IMR-90 (cell line): Measurements from ENCODE around the gene ZNF155. TPM values are rescaled to one million over a fixed set of nuclear protein-coding genes. Genes with fewer than 3 reads are reported as not detected.

Experiments used
- ATAC-seq: fragments of 200-7000 bp; cut with Tn5 transposase; 2 replicates; pipeline ENCODE4 v1.9.1; 2020; ENCODE audit warnings: low read depth, mild to moderate bottlenecking, moderate library complexity
- BruUV-seq: library from RNA; stranded (reverse); fragments of 400-500 nt; replicated peaks from 2 replicates; lab custom pipeline; 2021; lab: Mats Ljungman, UMichigan
- CTCF ChIA-PET: fragments of 300-600 bp; formaldehyde crosslinking; extraction: SDS; loops from one replicate; lab custom pipeline; 2021; ENCODE audit warnings: antibody characterized with exemption; lab: Yijun Ruan, JAX
- POLR2A ChIA-PET: fragments of 300-600 bp; sonication (Branson Sonifier 250); formaldehyde crosslinking; loops from one replicate; lab custom pipeline; 2022; ENCODE audit warnings: antibody characterized with exemption; ENCODE audit not compliant: unreplicated experiment; lab: Charles Lee
- DNase-seq: peaks from one replicate; pipeline ENCODE4 v3.0.0; 2013
- H2AFZ ChIP-seq: replicated peaks from 2 replicates; pipeline ENCODE3; 2013; ENCODE audit warnings: low read length, mild to moderate bottlenecking; ENCODE audit not compliant: poor library complexity
- H2AK5ac ChIP-seq: 2 replicates; pipeline ENCODE4 v1.6.1; 2013; ENCODE audit warnings: low read depth, low read length, inconsistent platforms
- H2AK9ac ChIP-seq: replicated peaks from 2 replicates; pipeline ENCODE3; 2013; ENCODE audit warnings: mild to moderate bottlenecking, low read depth, low read length, moderate library complexity; ENCODE audit not compliant: poor library complexity
- H2BK120ac ChIP-seq: 2 replicates; pipeline ENCODE4 v1.6.1; 2013; ENCODE audit warnings: low read depth, low read length, inconsistent platforms
- H2BK15ac ChIP-seq: 3 replicates; pipeline ENCODE4 v1.6.1; 2013; ENCODE audit warnings: low read depth, low read length, inconsistent platforms
- H2BK20ac ChIP-seq: 2 replicates; pipeline ENCODE4 v1.6.1; 2013; ENCODE audit warnings: low read depth, mild to moderate bottlenecking, inconsistent platforms, low read length, moderate library complexity
- H2BK5ac ChIP-seq: 2 replicates; pipeline ENCODE4 v1.6.1; 2013; ENCODE audit warnings: mild to moderate bottlenecking, low read depth, low read length, inconsistent platforms; ENCODE audit not compliant: poor library complexity, severe bottlenecking
- H3K14ac ChIP-seq: replicated peaks from 2 replicates; pipeline ENCODE4 v1.6.1; 2013; ENCODE audit warnings: low read depth, low read length, inconsistent platforms
- H3K18ac ChIP-seq: 2 replicates; pipeline ENCODE4 v1.6.1; 2013; ENCODE audit warnings: low read depth, low read length, control low read depth
- H3K23ac ChIP-seq: 2 replicates; pipeline ENCODE4 v1.6.1; 2013; ENCODE audit warnings: low read depth, low read length, inconsistent platforms
- H3K27ac ChIP-seq: 2 replicates; pipeline ENCODE4 v1.5.1; 2013; ENCODE audit warnings: mild to moderate bottlenecking, control low read depth, low read length; ENCODE audit not compliant: insufficient read depth
- H3K27me3 ChIP-seq: 2 replicates; pipeline ENCODE4 v1.6.1; 2013; ENCODE audit warnings: low read length; ENCODE audit not compliant: control insufficient read depth, insufficient read depth
- H3K36me3 ChIP-seq: 2 replicates; pipeline ENCODE4 v1.6.1; 2013; ENCODE audit warnings: low read length, mixed read lengths; ENCODE audit not compliant: control insufficient read depth, insufficient read depth
- H3K4ac ChIP-seq: 2 replicates; pipeline ENCODE4 v1.6.1; 2013; ENCODE audit warnings: low read depth, low read length, inconsistent platforms
- H3K4me1 ChIP-seq: 2 replicates; pipeline ENCODE4 v1.6.1; 2013; ENCODE audit warnings: low read length, mixed read lengths; ENCODE audit not compliant: control insufficient read depth, insufficient read depth
- H3K4me2 ChIP-seq: 2 replicates; pipeline ENCODE4 v1.6.1; 2013; ENCODE audit warnings: low read depth, mild to moderate bottlenecking, control low read depth, low read length, moderate library complexity
- H3K4me3 ChIP-seq: 2 replicates; pipeline ENCODE4 v1.5.1; 2013; ENCODE audit warnings: low read depth, mild to moderate bottlenecking, control low read depth, low read length, moderate library complexity; ENCODE audit not compliant: insufficient read depth
- H3K56ac ChIP-seq: 2 replicates; pipeline ENCODE4 v1.6.1; 2013; ENCODE audit warnings: low read length, inconsistent platforms; ENCODE audit not compliant: insufficient read depth; ENCODE audit errors: extremely low read depth
- H3K79me1 ChIP-seq, 2 experiments: 2 replicates each; pipeline ENCODE4 v1.6.1; 2013; ENCODE audit warnings: low read length in 2 of 2, inconsistent platforms in 1 of 2, low read depth in 1 of 2
- H3K9ac ChIP-seq: 2 replicates; pipeline ENCODE4 v1.6.1; 2013; ENCODE audit warnings: low read depth, low read length, control low read depth
- H3K9me1 ChIP-seq: 2 replicates; pipeline ENCODE4 v1.6.1; 2013; ENCODE audit warnings: low read length, inconsistent platforms; ENCODE audit not compliant: insufficient read depth
- H3K9me3 ChIP-seq: 2 replicates; pipeline ENCODE4 v1.6.1; 2013; ENCODE audit warnings: low read length; ENCODE audit not compliant: control insufficient read depth, insufficient read depth
- H4K20me1 ChIP-seq: 2 replicates; pipeline ENCODE4 v1.6.1; 2013; ENCODE audit warnings: low read length, inconsistent platforms; ENCODE audit not compliant: insufficient read depth
- H4K5ac ChIP-seq: 2 replicates; pipeline ENCODE4 v1.6.1; 2013; ENCODE audit warnings: mild to moderate bottlenecking, low read depth, low read length, control low read depth
- H4K8ac ChIP-seq, 2 experiments: 2 replicates each; pipeline ENCODE4 v1.6.1; 2013; ENCODE audit warnings: low read depth in 2 of 2, low read length in 2 of 2, control low read depth in 1 of 2, inconsistent platforms in 1 of 2
- H4K91ac ChIP-seq: 2 replicates; pipeline ENCODE4 v1.6.1; 2013; ENCODE audit warnings: low read depth, low read length, inconsistent platforms; ENCODE audit not compliant: insufficient read depth
- BHLHE40 ChIP-seq: fragments of 150-350 bp; IDR thresholded peaks from 2 replicates; pipeline ENCODE4 v1.6.1; 2016; ENCODE audit warnings: mild to moderate bottlenecking, low read depth, low read length
- CEBPB ChIP-seq: IDR thresholded peaks from 2 replicates; pipeline ENCODE4 v1.6.1; 2012; ENCODE audit warnings: low read depth, low read length, improper control_type of control experiment
- MAFK ChIP-seq: IDR thresholded peaks from 2 replicates; pipeline ENCODE4 v1.6.1; 2012; ENCODE audit warnings: low read depth, low read length, improper control_type of control experiment
- MAZ ChIP-seq: IDR thresholded peaks from 2 replicates; pipeline ENCODE4 v1.6.1; 2012; ENCODE audit warnings: low read depth, mild to moderate bottlenecking, low read length, improper control_type of control experiment, moderate library complexity, borderline replicate concordance
- MXI1 ChIP-seq: IDR thresholded peaks from 2 replicates; pipeline ENCODE4 v1.6.1; 2012; ENCODE audit warnings: low read depth, mild to moderate bottlenecking, low read length, moderate library complexity, borderline replicate concordance
- NFE2L2 ChIP-seq: fragments of 150-350 bp; IDR thresholded peaks from 2 replicates; pipeline ENCODE4 v1.6.1; 2016; ENCODE audit warnings: low read depth, mild to moderate bottlenecking, low read length
- POLR2A ChIP-seq: IDR thresholded peaks from 2 replicates; pipeline ENCODE4 v1.6.1; 2012; ENCODE audit warnings: mild to moderate bottlenecking, low read depth, low read length
- RCOR1 ChIP-seq: IDR thresholded peaks from 2 replicates; pipeline ENCODE4 v1.6.1; 2012; ENCODE audit warnings: mild to moderate bottlenecking, low read length, improper control_type of control experiment; ENCODE audit not compliant: insufficient replicate concordance
- RFX5 ChIP-seq: IDR thresholded peaks from 2 replicates; pipeline ENCODE4 v1.8.0; 2012; ENCODE audit warnings: low read depth, mild to moderate bottlenecking, low read length, moderate library complexity
- SMC3 ChIP-seq: fragments of 150-350 bp; IDR thresholded peaks from 2 replicates; pipeline ENCODE4 v1.6.1; 2016; ENCODE audit warnings: low read depth, mild to moderate bottlenecking, antibody characterized with exemption, low read length, moderate library complexity
- USF2 ChIP-seq: fragments of 150-350 bp; IDR thresholded peaks from 2 replicates; pipeline ENCODE4 v1.6.1; 2017; ENCODE audit warnings: mild to moderate bottlenecking, antibody characterized with exemption, low read length, low read depth
- WGBS, 2 experiments: methylation state at CpG; one replicate each; pipeline versions ENCODE4 v1.1.5 to v1.1.7; 2013; ENCODE audit warnings: missing lambda C conversion rate in 2 of 2; ENCODE audit not compliant: insufficient read length in 1 of 2; ENCODE audit errors: extremely low coverage in 2 of 2; 5-methylcytosine and 5-hydroxymethylcytosine counted together
- dilution Hi-C: fragments of 300-500 bp; cut with HindIII; formaldehyde crosslinking; loops from one replicate; pipeline ENCODE4 v1.14.3; 2018; ENCODE audit warnings: low sequenced_read_pairs; ENCODE audit not compliant: unreplicated experiment
- in situ Hi-C: fragments of 300-500 bp; cut with MboI; formaldehyde crosslinking; loops from 3 replicates; pipeline ENCODE4 v1.14.3; 2019; ENCODE audit warnings: low sequenced_read_pairs, inconsistent platforms, mixed read lengths
- intact Hi-C: fragments of 100-400 bp; cut with micrococcal nuclease; formaldehyde crosslinking; loops from 2 replicates; pipeline ENCODE4 v1.10.0; 2022
- polyA plus RNA-seq, 3 experiments: library from polyadenylated mRNA; depleted of rRNA; stranded (reverse); fragments of >200 nt; gene quantifications; 2 replicates each; pipeline ENCODE4 v1.2.3, GENCODE V29; 2012; ENCODE audit warnings: low replicate concordance in 1 of 3
- total RNA-seq: library from RNA; depleted of rRNA; stranded (reverse); fragments of >200 nt; gene quantifications from 2 replicates; pipeline ENCODE4 v1.2.3, GENCODE V29; 2012
- TF ChIP-seq, protein P1 (sequence below): fragments of 150-350 bp; IDR thresholded peaks from 2 replicates; pipeline ENCODE4 v1.6.1; 2016; ENCODE audit warnings: low read depth, mild to moderate bottlenecking, low read length, moderate library complexity, borderline replicate concordance

Gene ZNF155
- total and polyA plus RNA-seq, 2 of the 4 experiments (the other 2 are of a cell fraction): 3.5 to 9.0 TPM

DNA sequence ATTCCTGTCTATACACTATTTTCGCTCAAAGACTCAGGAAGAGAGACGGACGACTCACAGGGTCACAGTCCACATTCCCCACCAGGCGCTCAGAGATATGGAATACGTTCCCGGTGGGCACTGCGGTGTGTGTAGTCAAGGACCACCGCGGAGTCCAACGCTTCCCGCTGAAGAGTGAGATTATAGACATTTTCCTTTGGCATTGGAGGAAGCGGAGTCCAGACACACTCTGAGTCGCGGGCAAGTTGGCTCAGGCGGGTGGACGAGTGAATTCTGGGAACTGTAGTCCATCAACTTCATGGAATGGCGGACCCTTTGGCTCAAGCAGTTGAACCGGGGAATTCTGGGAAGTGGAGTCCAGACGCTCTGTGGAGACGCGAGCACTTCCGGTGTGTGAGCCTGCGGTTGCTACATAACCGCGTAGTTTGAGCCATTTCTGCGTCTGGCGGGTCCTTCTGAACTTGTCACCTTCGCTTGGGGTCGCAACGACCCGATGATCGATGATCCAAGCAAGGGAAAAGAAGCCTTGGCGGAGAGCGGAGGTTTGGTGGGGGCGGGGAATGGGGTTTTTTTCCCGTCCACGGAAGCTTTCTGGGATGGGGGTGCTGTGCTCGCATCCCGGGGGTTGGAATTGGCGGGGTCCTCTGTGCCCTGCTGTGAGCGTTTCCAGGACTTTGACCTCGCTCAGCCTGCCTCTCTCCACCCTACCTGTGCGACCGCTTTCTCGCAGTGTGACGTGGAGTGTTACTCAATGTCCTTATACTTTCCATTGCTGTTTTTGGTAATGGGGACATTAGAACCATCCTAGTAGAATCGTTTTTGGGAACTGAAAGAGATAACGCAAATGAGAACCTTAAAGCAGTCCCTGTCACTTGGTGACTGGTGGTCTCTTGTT, 18.8 kb downstream of the ZNF155 start, which contains the start of gene ZNF230:
TSS of gene ZNF230 (plus strand) at position 392 of the 895 bp plus-strand sequence. CDS start 4,122 bp downstream, outside the sequence.
- Histone ChIP-seq H3K23ac (peak within 1 kb of the TSS; percentile 85), H3K4ac (peak within 1 kb of the TSS; percentile 90), H3K79me1 (peaks cover 3 to 19% of the 10 kb centered on the region in 2 experiments), H3K9ac (peak within 1 kb of the TSS; percentile 87), H2AK9ac (peak within 1 kb of the TSS; percentile 82), H3K14ac (peak within 1 kb of the TSS; percentile 91), H4K20me1 (no peaks in the 10 kb centered on the region), H3K4me2 (peak within 1 kb of the TSS; percentile 79), H3K9me1 (no peaks in the 10 kb centered on the region), H3K36me3 (peaks cover 6% of the 10 kb centered on the region), H3K56ac (peak within 1 kb of the TSS; percentile 79), H2BK20ac (no peak within 1 kb of the TSS), H2BK120ac (0 out of 2 replicates have a peak within 1 kb of the TSS, but pooled peaks have one; percentile 46), H3K27me3 (no peaks in the 10 kb centered on the region), H2AK5ac (peak within 1 kb of the TSS; percentile 14; the same call in 1 of the 2 replicates), H3K9me3 (peaks cover 3% of the 10 kb centered on the region; the same call in 1 of the 2 replicates), H3K4me1 (peaks cover 2% of the 10 kb centered on the region; the same call in 1 of the 2 replicates), H2BK5ac (peak within 1 kb of the TSS; percentile 74), H3K18ac (peak within 1 kb of the TSS; percentile 58), H4K5ac (peak within 1 kb of the TSS; percentile 85), H4K8ac (peak within 1 kb of the TSS; percentile 82 to 99), H3K4me3 (peak within 1 kb of the TSS; percentile 68), H2BK15ac (peak within 1 kb of the TSS; percentile 57; the same call in 1 of the 3 replicates), H3K27ac (peak within 1 kb of the TSS; percentile 70), H4K91ac (peak within 1 kb of the TSS; percentile 90), H2AFZ (peak within 1 kb of the TSS; percentile 99)
- in situ Hi-C loops (no loop called here), intact Hi-C loops (loop anchor here (2.0 kb wide), 1 partner anchor 68 kb away; the partner anchor contains the start of gene ZNF45), dilution Hi-C loops (no loop called here)
- ChIA-PET POLR2A (no interaction called here), CTCF (interaction anchor here (1.8 kb wide), 1 partner anchor 52 kb away, joined by 4 read pairs; the partner anchor contains the start of gene ZNF221)
- peak; percentile 97 for ATAC-seq
- no TSS peak for BruUV-seq
- DNase-seq: peak; percentile 95
- WGBS, 2 experiments: 0% methylated on average over 12 of the region's 48 CpGs; no CpG with 5 or more reads in 1 of the 2 experiments
- TF ChIP-seq BHLHE40 (no peak), CEBPB (peak; percentile 91), RFX5 (no peak), RCOR1 (no peak), MAFK (no peak), NFE2L2 (no peak), POLR2A (peak; percentile 36; the same call in 1 of the 2 replicates), MXI1 (0 out of 2 replicates have a peak, but pooled peaks have one; percentile 11), USF2 (0 out of 2 replicates have a peak, but pooled peaks have one; percentile 13), MAZ (peak; percentile 21; the same call in 1 of the 2 replicates), SMC3 (no peak)
- TF ChIP-seq, protein P1, sequence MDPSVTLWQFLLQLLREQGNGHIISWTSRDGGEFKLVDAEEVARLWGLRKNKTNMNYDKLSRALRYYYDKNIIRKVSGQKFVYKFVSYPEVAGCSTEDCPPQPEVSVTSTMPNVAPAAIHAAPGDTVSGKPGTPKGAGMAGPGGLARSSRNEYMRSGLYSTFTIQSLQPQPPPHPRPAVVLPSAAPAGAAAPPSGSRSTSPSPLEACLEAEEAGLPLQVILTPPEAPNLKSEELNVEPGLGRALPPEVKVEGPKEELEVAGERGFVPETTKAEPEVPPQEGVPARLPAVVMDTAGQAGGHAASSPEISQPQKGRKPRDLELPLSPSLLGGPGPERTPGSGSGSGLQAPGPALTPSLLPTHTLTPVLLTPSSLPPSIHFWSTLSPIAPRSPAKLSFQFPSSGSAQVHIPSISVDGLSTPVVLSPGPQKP: no peak
